Measurements from ENCODE around the gene C5orf47. TPM values are rescaled to one million over a fixed set of nuclear protein-coding genes. Genes with fewer than 3 reads are reported as not detected.

The C5orf47 gene
- total RNA-seq, 3 donors from 2014 or later, result not detected

GRCh38 chr5:174044466-174045254 lies 55.7 kb downstream of the C5orf47 start:
- no peak for DNase-seq (ENCODE audit: low spot score in 2 of 2)
- no peaks in the 10 kb centered on the region for H3K9me3 ChIP-seq
- no peaks in the 10 kb centered on the region for H3K36me3 ChIP-seq
- H3K4me1 ChIP-seq, result no peaks in the 10 kb centered on the region
- no peak overlapping the region for H3K27ac ChIP-seq
- intact Hi-C loops (cut with DNase I; ENCODE audit: low total_unique reads), result no loop called here
- TF ChIP-seq POLR2A (IDR thresholded peaks at IDR 0.05), result no peak
- no peak for TF ChIP-seq POLR2AphosphoS5 (IDR thresholded peaks at IDR 0.05)
- no peak for TF ChIP-seq CTCF (IDR thresholded peaks at IDR 0.05)
- H3K4me3 ChIP-seq, result no peak overlapping the region
- H3K27me3 ChIP-seq, result peaks cover 0 to 4% of the 10 kb centered on the region in 2 donors

- Histone ChIP-seq H3K9me3 (no peaks in the 10 kb centered on the region), H3K27me3 (peaks cover 0 to 7% of the 10 kb centered on the region in 2 donors), H3K4me3 (no peak within 1 kb of the TSS), H3K27ac (no peak within 1 kb of the TSS), H3K4me1 (no peaks in the 10 kb centered on the region), H3K36me3 (no peaks in the 10 kb centered on the region)
- peak in 2 of 3 donors; percentile 62 to 65 for TF ChIP-seq CTCF (IDR thresholded peaks at IDR 0.05)
- no peak for TF ChIP-seq POLR2A (IDR thresholded peaks at IDR 0.05)
- DNase-seq (ENCODE audit: low spot score in 2 of 2), result peak; percentile 67 to 79
- intact Hi-C loops (cut with DNase I; ENCODE audit: low total_unique reads), result no loop called here
Observed at GRCh38 chr5:174045470-174046025, 56.6 kb downstream of the C5orf47 start, which contains the start of gene NSG2. TSS of gene NSG2 (plus strand) at chr5:174045706. CDS start at chr5:174046756, 1,050 bp downstream.

- DNase-seq (ENCODE audit: low spot score in 2 of 2), result no peak
- H3K27me3 ChIP-seq, result peaks cover 0 to 12% of the 10 kb centered on the region in 2 donors
- no peak overlapping the region for H3K27ac ChIP-seq
- no peak overlapping the region for H3K4me3 ChIP-seq
- no peaks in the 10 kb centered on the region for H3K36me3 ChIP-seq
- intact Hi-C loops (cut with DNase I; ENCODE audit: low total_unique reads), result no loop called here
- H3K9me3 ChIP-seq, result no peaks in the 10 kb centered on the region
- no peaks in the 10 kb centered on the region for H3K4me1 ChIP-seq
- TF ChIP-seq POLR2AphosphoS5 (IDR thresholded peaks at IDR 0.05) (no peak), CTCF (IDR thresholded peaks at IDR 0.05) (no peak), POLR2A (IDR thresholded peaks at IDR 0.05) (no peak)
Observed at GRCh38 chr5:174046558-174046957, 57.6 kb downstream of the C5orf47 start.

GRCh38 chr5:174047472-174048099 lies 58.6 kb downstream of the C5orf47 start:
- H3K4me3 ChIP-seq, result no peak overlapping the region
- intact Hi-C loops (cut with DNase I; ENCODE audit: low total_unique reads), result no loop called here
- TF ChIP-seq CTCF (IDR thresholded peaks at IDR 0.05), result no peak
- no peak for TF ChIP-seq POLR2AphosphoS5 (IDR thresholded peaks at IDR 0.05)
- no peak for TF ChIP-seq POLR2A (IDR thresholded peaks at IDR 0.05)

GRCh38 chr5:174052636-174053035 lies 63.7 kb downstream of the C5orf47 start:
- Histone ChIP-seq H3K9me3 (no peaks in the 10 kb centered on the region), H3K27ac (no peak overlapping the region), H3K36me3 (no peaks in the 10 kb centered on the region), H3K4me3 (no peak overlapping the region), H3K4me1 (no peaks in the 10 kb centered on the region), H3K27me3 (peaks cover 0 to 9% of the 10 kb centered on the region in 2 donors)
- intact Hi-C loops (cut with DNase I; ENCODE audit: low total_unique reads), result no loop called here
- DNase-seq (ENCODE audit: low spot score in 2 of 2), result no peak
- TF ChIP-seq POLR2AphosphoS5 (IDR thresholded peaks at IDR 0.05), result no peak
- no peak for TF ChIP-seq POLR2A (IDR thresholded peaks at IDR 0.05)
- TF ChIP-seq CTCF (IDR thresholded peaks at IDR 0.05), result no peak

More at GRCh38 chr5:174047472-174048099, 58.6 kb downstream of the C5orf47 start:
- H3K4me1 ChIP-seq, result no peaks in the 10 kb centered on the region
- no peaks in the 10 kb centered on the region for H3K9me3 ChIP-seq
- H3K27ac ChIP-seq, result no peak overlapping the region
- DNase-seq (ENCODE audit: low spot score in 2 of 2), result no peak
- H3K36me3 ChIP-seq, result no peaks in the 10 kb centered on the region
- H3K27me3 ChIP-seq, result peaks cover 0 to 12% of the 10 kb centered on the region in 2 donors

Measured in breast epithelium (tissue), 4 donors.